ENCODE measurements around the gene DAB2IP. TPM values are rescaled to one million over a fixed set of nuclear protein-coding genes. Genes with fewer than 3 reads are reported as not detected.
"Not testable (repeated sequence)": the region's sequence is repeated elsewhere in the genome, so short reads cannot be mapped to it uniquely, and the experiment has no call there.

DAB2IP gene
- total RNA-seq, 1 donor from 2014 or later = 104 TPM

DNA sequence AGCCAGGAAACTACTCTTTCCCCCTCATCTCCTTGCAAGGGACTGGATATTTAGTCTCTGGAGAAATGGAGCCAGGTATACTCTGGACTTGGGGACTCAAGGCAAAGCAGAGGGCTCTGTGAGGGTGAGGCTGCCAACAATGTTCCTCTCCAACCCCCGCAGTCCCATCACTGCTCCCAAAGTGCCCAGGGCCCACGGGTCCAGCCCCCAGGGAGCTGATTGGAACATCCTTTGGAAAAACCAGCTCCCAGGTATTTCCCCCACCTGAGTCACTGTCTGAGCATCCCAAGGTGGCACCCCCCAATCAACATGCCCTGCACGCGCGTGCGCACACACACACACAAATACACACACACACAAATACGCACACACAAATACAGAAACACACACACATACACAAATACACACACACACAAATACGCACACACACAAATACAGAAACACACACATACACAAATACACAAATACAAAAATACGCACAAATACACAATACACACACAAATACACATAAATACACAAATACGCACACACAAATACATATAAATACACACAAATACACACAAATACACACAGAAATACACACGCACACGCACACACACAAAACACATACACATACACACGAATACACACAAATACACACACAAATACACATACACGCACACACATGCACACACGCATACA is 137.4 kb downstream of the DAB2IP start:
- TF ChIP-seq, protein P1, sequence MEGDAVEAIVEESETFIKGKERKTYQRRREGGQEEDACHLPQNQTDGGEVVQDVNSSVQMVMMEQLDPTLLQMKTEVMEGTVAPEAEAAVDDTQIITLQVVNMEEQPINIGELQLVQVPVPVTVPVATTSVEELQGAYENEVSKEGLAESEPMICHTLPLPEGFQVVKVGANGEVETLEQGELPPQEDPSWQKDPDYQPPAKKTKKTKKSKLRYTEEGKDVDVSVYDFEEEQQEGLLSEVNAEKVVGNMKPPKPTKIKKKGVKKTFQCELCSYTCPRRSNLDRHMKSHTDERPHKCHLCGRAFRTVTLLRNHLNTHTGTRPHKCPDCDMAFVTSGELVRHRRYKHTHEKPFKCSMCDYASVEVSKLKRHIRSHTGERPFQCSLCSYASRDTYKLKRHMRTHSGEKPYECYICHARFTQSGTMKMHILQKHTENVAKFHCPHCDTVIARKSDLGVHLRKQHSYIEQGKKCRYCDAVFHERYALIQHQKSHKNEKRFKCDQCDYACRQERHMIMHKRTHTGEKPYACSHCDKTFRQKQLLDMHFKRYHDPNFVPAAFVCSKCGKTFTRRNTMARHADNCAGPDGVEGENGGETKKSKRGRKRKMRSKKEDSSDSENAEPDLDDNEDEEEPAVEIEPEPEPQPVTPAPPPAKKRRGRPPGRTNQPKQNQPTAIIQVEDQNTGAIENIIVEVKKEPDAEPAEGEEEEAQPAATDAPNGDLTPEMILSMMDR (IDR thresholded peaks at IDR 0.05; ENCODE audit: unreplicated experiment) = no peak
- Mint-ChIP-seq H3K4me3 (ENCODE audit: unreplicated experiment) (no peak overlapping the region), H3K36me3 (ENCODE audit: low read depth, unreplicated experiment) (peaks cover 4% of the 10 kb centered on the region), H3K27ac (ENCODE audit: unreplicated experiment) (peak overlapping the region; percentile 18), H3K9me3 (ENCODE audit: unreplicated experiment) (no peaks in the 10 kb centered on the region), H3K4me1 (ENCODE audit: unreplicated experiment) (peaks cover 8% of the 10 kb centered on the region), H3K27me3 (ENCODE audit: unreplicated experiment) (peaks cover 9% of the 10 kb centered on the region)
- no peak for DNase-seq (ENCODE audit: low spot score)

DNA sequence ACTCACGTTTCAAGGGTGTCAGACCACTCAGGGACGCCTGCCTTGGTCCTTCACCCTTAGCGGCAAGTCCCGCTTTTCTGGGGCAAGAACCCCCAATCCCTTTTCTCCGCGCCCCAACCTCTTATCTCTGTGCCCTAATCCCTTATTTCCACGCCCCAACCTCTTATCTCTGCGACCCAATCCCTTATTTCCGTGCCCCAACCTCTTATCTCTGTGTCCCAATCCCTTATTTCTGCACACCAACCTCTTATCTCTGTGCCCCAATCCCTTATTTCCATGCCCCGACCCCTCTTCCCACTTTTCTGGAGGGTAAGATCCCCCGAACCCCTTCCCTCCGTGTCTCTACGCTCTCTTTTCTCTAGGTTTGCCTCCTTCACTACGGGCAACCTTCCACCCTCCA is 139.4 kb downstream of the DAB2IP start:
- peaks cover 10% of the 10 kb centered on the region for H3K27me3 Mint-ChIP-seq (ENCODE audit: unreplicated experiment)
- H3K4me1 Mint-ChIP-seq (ENCODE audit: unreplicated experiment) = peaks cover 4% of the 10 kb centered on the region
- H3K9me3 Mint-ChIP-seq (ENCODE audit: unreplicated experiment) = no peaks in the 10 kb centered on the region
- no peak overlapping the region for H3K4me3 Mint-ChIP-seq (ENCODE audit: unreplicated experiment)
- no peak overlapping the region for H3K27ac Mint-ChIP-seq (ENCODE audit: unreplicated experiment)
- TF ChIP-seq, protein P1 (IDR thresholded peaks at IDR 0.05; ENCODE audit: unreplicated experiment) = no peak
- peaks cover 4% of the 10 kb centered on the region for H3K36me3 Mint-ChIP-seq (ENCODE audit: low read depth, unreplicated experiment)
- DNase-seq (ENCODE audit: low spot score) = no peak

DNA sequence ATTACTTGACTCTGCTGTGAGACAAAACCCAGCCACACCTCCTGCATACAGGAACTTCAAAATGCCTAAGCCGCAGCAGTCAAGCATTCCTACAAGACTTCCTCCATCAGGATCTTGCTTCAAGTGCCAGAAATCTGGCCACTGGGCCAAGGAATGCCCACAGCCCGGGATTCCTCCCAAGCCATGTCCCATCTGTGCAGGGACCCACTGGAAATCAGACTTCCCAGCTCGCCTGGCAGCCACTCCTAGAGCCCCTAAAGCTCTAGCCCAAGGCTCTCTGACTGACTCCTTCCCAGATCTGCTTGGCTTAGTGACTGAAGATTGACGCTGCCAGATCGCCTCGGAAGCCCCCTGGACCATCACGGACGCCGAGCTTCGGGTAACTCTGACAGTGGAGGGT is 141.0 kb downstream of the DAB2IP start:
- not testable (repeated sequence) for H3K27me3 Mint-ChIP-seq (ENCODE audit: unreplicated experiment); H3K9me3 Mint-ChIP-seq (ENCODE audit: unreplicated experiment); H3K27ac Mint-ChIP-seq (ENCODE audit: unreplicated experiment); H3K4me3 Mint-ChIP-seq (ENCODE audit: unreplicated experiment); H3K4me1 Mint-ChIP-seq (ENCODE audit: unreplicated experiment); DNase-seq (ENCODE audit: low spot score); H3K36me3 Mint-ChIP-seq (ENCODE audit: low read depth, unreplicated experiment)

DNA sequence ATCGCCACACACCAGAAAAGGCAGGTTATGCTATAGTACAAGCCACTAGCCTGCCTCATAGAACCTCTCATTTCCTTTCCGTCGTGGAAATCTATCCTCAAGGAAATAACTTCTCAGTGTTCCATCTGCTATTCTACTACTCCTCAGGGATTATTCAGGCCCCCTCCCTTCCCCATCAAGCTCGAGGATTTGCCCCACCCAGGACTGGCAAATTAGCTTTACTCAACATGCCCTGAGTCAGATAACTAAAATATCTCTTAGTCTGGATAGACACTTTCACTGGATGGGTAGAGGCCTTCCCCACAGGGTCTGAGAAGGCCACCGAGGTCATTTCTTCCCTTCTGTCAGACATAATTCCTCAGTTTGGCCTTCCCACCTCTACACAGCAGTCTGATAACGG is 142.9 kb downstream of the DAB2IP start:
- not testable (repeated sequence) for H3K4me3 Mint-ChIP-seq (ENCODE audit: unreplicated experiment); H3K9me3 Mint-ChIP-seq (ENCODE audit: unreplicated experiment); DNase-seq (ENCODE audit: low spot score); H3K36me3 Mint-ChIP-seq (ENCODE audit: low read depth, unreplicated experiment); H3K27me3 Mint-ChIP-seq (ENCODE audit: unreplicated experiment); H3K4me1 Mint-ChIP-seq (ENCODE audit: unreplicated experiment); H3K27ac Mint-ChIP-seq (ENCODE audit: unreplicated experiment)

DNA sequence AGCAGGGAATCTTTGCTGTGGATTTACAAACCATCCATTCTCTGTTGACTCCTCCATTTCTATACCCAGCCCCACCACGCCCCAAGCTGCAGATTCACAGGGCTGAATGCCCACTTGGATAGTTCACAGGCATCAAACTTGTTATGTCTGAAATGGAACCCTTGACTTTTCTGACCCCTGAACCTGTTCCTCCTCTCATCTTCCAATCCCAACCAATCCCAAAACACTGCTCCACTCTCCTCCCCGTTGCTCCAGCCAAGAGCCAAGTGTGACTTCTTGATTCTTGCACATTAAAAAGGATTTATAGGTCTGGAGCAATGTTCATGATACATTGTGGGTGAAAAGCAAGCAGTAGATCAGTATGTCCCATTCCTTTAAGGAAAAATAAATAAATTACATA is 145.6 kb downstream of the DAB2IP start:
- Mint-ChIP-seq H3K27me3 (ENCODE audit: unreplicated experiment) (peaks cover 5% of the 10 kb centered on the region), H3K27ac (ENCODE audit: unreplicated experiment) (no peak overlapping the region), H3K9me3 (ENCODE audit: unreplicated experiment) (no peaks in the 10 kb centered on the region), H3K4me1 (ENCODE audit: unreplicated experiment) (peaks cover 4% of the 10 kb centered on the region), H3K36me3 (ENCODE audit: low read depth, unreplicated experiment) (no peaks in the 10 kb centered on the region), H3K4me3 (ENCODE audit: unreplicated experiment) (no peak overlapping the region)
- TF ChIP-seq, protein P1 (IDR thresholded peaks at IDR 0.05; ENCODE audit: unreplicated experiment) = no peak
- DNase-seq (ENCODE audit: low spot score) = no peak

DNA sequence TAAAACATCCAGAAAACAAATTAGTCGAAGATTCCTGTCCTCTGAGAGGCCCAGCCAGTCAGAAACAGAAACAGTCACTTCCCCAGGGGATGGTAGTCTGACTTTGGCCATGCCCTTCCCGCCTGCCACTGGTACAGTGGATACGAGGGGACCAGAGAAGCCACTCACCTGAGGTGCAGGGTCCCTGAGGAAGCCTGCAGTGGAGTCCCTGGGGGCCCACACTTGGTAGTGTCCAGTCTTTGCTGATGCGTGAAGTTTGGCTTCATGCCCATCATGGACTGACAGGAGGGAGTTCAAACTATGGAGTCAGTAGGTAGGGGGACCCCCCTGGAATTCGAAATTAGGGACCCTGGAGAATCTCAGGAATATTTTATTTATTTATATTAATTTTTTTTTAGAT is 147.5 kb downstream of the DAB2IP start:
- TF ChIP-seq, protein P1 (IDR thresholded peaks at IDR 0.05; ENCODE audit: unreplicated experiment) = no peak

More for the DNA sequence above, 147.5 kb downstream of the DAB2IP start:
- Mint-ChIP-seq H3K4me3 (ENCODE audit: unreplicated experiment) (no peak overlapping the region), H3K27ac (ENCODE audit: unreplicated experiment) (no peak overlapping the region), H3K9me3 (ENCODE audit: unreplicated experiment) (no peaks in the 10 kb centered on the region), H3K4me1 (ENCODE audit: unreplicated experiment) (no peaks in the 10 kb centered on the region), H3K27me3 (ENCODE audit: unreplicated experiment) (peaks cover 5% of the 10 kb centered on the region), H3K36me3 (ENCODE audit: low read depth, unreplicated experiment) (no peaks in the 10 kb centered on the region)
- DNase-seq (ENCODE audit: low spot score) = no peak

Measured in endothelial cell (in vitro differentiated cells).